ENCODE measurements around the gene THOP1.

THOP1 gene

DNA sequence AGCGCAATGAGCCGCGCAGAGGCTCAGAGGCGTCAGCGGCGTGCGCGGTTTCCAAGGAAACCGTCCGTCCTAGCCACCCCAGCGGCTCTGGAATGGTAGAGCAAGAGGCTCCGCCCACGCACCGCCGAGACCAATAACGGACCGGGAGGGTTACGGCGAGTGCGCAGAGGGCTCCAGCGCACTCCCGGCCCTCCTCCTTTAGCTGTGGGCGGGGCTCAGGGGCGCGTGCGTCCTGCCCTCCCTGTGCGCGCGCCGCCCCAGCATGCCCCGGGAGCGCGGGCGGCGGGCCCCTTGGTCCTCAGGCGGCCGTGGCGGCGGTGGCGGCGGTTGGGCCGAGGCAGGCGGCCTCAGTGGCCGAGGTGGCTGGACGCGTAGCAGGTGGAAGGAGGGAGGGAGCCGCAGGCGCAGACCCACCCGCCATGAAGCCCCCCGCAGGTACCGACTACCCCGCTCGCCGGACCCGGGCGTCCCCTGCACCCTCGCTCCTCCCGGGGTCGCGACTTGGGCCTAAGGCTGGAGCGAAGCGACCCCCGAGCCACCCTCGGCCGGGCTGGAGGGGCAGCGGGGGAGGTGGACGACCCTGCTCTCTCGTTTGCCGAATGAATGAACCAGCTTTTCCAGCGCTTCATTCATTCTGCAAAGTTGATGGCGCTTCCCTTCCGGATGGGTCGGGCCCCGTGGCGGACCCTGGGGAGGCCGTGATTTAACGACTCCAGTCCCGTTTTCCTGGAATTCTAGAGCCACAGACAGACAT is at the start of gene THOP1:
TSS of gene THOP1 (plus strand) at position 260 of the 754 bp plus-strand sequence. CDS start at position 420, 160 bp downstream.
- peak; percentile 49 to 99 (median 97) for DNase-seq

DNA sequence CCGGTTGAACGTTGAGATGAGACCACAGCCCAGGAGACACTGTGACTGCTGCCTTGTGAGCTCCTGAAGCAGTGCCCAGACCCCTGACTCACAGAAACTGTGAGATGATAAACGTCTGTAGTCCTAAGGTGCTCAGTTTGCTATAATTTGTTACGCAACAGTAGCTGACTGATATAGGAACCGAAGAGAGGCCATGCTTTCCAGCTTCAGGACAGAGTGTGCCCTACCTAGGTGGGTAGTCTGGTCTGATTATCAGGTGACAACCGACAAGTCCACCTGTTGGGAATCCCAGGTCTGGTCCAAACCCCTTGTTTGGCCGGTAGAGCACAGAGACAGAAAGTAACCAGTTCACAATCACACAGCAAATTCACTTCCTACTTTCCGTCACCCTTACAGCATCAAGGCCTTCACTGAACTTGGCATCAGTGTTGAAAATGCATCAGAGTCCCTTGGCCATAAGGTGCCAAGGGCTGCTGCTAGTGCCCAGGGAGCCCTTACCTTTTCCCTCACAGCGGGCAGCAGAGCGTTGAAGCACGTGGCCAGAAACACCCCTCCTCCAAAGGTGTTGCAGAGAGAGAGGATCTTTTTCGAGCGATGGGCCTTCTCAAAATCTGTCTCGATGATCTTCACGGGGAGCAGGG is 48.6 kb upstream of the THOP1 start:
- DNase-seq = no peak

DNA sequence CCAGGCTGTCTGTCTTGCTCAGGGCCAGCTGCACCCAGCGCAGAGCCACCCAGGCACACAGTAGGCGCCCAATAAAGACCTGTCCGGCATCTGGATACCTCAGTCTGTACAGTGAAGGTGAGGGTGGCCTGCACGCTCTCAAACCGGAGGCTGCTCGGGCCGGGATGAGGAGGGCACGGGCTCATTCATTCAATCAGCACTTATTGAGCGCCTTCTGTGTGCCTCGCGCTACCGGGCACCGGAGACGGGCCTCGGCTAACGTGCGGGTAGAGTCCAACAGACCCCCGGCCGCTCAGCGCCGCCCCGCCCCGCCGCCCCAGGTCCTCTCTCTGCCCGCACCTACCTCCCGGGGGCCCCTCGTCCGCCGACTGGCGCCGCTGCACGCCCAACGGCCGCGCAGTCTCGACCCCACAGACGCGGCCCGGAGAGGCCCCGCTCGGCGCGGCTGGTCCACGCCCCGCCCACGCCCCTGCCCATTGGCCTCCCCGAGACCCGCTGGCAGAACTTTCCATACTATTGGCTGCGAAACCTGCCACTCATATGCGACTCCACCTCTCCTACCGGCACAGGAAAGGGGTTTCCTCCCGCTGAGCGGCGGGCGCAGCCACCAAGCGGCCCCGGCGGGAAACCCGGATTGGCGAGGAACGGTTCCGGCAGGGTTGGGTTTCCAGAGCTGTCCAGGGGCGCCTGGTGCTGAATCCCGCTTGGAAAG is 45.5 kb upstream of the THOP1 start, which contains the start of gene SLC39A3:
TSS of gene SLC39A3 (minus strand) at position 416 of the 712 bp plus-strand sequence. CDS start 2,760 bp downstream, outside the sequence.
- DNase-seq = peak; percentile 66 to 99 (median 95)

- no peak for DNase-seq
These were observed 45.0 kb upstream of the THOP1 start for GRCh38 chr19:2740314-2740656.

GRCh38 chr19:2743099-2743498 is 42.2 kb upstream of the THOP1 start:
- peak in 22 of 58 donors; percentile 3 to 57 (median 36) for DNase-seq

GRCh38 chr19:2744113-2744512 is 41.2 kb upstream of the THOP1 start:
- DNase-seq = no peak

DNA sequence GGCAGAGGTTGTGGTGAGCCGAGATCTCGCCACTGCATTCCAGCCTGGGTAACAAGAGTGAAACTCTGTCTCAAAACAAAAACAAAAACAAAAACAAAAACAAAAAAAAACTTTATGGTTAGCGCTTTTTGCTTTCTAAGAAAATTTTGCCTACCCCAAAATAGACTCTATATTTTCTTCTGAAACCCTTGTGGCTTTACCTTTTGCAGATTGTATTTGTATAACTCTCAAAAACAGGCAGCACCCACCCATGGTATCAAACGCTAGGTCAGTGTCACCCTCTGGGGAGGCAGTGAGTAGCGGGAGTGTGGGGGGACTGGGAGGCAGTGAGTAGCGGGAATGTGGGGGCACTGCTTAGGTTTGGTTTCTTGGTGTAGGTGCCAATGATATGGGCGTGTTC is 38.0 kb upstream of the THOP1 start:
- no peak for DNase-seq

- peak in 6 of 58 donors; percentile 11 to 25 (median 16) for DNase-seq
These were observed 34.4 kb upstream of the THOP1 start for GRCh38 chr19:2750808-2751437.

- DNase-seq = no peak
These were observed 33.9 kb upstream of the THOP1 start for GRCh38 chr19:2751438-2751830.

GRCh38 chr19:2754659-2755447 is 30.4 kb upstream of the THOP1 start:
- no peak for DNase-seq

- no peak for DNase-seq
These were observed 29.9 kb upstream of the THOP1 start for GRCh38 chr19:2755448-2755705.

- DNase-seq = no peak
These were observed 29.5 kb upstream of the THOP1 start for GRCh38 chr19:2755811-2756210.

DNA sequence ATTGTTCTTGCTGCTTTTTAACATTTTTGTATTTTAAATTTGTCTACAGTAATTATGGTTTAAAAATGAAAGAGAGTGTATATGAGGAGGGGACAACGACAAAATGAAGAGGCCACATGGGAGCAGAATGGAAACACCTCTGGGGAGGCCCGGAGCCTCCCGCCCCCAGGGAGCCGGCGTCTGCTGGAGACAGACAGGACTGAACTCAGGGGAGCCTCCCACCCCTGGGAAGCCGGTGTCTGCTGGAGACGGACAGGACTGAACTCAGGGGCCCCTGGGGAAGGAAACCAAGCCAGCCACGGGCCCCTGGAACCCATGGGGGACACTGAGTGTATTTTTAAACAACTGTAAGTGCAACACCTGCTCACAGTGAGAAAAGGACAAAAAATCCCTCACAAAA is 28.8 kb upstream of the THOP1 start:
- DNase-seq = no peak

DNA sequence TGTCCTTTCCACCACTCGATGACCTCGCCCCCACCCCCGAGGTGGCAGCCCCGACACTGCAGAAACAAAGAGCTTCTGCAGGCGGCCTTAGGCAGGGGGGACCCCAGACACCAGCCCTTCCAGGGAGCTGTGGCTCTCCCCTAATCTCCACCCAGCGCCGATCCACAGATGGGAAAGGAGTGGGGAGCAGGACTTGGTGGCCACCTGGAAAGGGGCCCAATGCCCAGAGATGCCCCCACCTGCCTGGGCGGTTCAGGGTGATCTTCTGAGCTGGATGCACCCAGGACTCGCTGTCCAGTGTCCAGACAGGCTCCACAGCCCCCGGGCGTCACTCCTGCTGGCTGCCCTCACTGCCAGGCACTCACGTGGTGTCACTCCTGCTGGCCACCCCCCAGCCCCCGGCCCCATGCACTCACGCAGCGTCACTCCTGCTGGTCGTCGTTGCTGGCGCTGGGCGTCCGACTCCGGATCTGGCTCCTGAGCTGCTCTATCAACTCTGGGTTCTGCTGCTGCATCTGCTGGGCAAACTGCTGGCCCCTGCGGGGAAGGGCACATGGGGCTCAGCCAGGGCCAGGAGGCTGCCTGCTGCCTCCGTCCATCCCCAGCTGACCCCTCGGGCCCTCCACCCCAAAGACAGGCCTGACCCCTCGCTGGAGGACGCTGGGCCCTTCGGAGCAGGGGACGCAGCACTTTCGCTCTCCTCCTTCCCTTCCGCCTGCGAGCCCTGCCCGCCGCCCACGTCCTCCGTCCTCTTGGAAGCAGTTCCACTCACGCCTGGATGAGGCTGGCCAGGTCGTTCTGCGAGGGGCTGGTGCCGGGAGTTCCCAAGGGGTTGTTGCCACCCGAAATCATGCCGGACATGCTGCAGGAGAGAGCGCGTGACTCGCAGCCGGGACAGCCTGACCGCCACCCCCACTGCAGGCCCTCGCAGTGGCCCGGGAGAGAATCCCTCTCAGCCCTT is 28.1 kb upstream of the THOP1 start:
- no peak for DNase-seq

DNA sequence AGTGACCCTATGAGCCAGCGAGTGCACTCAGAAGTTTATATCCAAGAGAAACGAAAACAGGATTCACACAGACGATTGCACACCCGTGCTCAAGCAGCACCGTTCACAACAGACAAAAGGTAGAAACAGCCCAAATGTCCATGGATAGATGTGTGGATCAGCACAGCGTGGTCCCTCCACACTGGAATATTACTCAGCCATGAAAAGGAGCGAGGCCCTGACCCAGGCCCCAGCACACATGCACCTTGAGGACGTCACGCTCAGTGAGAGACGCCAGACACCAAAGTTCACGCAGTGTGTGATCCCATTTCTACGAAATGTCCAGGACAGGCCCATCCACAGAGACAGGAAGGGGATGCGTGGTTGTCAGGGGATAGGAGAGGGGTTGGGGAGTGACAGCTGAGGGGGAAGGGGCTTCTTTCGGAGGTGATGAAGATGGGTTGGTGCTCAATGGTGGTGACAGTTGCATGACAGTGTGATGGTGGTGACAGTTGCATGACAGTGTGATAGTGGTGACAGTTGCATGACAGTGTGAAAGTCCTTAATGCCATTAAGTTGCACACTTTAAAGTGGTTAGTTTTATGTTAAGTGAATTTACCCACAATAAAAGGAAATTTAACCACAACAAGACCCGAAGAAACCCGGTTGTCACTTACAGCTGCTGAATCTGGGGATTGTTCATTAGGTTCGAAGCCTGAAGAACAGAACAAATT is 26.5 kb upstream of the THOP1 start:
- no peak for DNase-seq

DNA sequence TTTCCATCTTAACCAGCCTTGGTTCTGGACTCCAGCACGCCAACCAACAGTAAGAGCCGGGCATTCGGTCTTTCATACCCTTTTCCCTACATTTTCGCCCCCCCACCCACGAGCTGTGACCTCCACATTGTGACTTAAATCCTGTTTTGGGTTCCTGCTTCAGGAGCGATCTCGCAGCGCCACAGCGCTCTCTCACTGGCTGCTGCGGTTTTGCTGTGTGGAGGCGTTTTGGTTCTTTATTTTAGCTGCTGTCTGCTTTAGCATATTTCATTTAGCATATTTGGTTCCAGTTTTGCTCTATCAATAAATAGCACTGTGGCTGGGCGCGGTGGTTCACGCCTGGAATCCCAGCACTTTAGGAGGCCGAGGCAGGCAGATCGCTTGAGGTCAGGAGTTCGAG is 25.9 kb upstream of the THOP1 start:
- peak in 7 of 58 donors; percentile 3 to 34 (median 15) for DNase-seq

DNA sequence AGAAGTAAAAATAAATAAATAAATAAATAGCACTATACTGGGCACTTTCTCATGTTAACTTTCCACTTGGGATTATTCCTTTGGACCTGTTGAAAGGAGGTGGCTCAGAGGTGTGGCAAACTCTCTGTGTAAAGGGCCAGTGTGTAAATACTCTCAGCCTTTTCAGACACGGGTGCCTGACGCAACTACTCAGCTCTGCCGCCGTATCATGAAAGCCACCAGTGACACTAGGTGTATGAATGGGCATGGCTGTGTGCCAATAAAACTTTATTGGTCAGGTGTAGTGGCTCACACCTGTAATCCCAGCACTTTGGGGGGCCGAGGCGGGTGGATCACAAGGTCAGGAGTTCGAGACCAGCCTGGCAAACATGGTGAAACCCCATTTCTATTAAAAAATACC is 25.3 kb upstream of the THOP1 start:
- DNase-seq = no peak

DNA sequence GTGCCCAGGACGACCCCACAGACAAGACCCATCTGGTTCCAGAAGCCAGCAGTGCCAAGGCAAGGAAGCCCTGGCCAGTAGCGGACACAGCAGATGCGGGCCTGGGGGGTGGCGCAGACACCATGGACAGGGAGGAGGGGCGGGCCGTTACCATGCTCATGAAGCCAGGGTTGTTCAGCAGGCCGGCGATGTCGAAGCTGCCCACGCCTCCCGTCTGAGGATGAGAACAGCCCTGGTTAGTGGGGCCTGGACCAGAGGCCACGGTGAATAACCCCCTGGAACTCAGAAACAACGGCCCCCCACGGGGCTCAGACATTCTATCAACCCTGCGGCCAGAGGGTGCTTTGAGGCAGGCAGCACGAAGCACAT is 24.0 kb upstream of the THOP1 start:
- DNase-seq = no peak
